Epidermal melanocyte (primary cell): ENCODE measurements around the gene ATG9A.
A peak's percentile ranks its signal among the peaks of the same experiment; 100 is the strongest.
"Not testable (repeated sequence)": the region's sequence is repeated elsewhere in the genome, so short reads cannot be mapped to it uniquely, and the experiment has no call there.

Experiments used
- DNase-seq: peaks from one replicate; pipeline ENCODE4 v3.0.0; 2011; ENCODE audit warnings: low spot score; ENCODE audit not compliant: insufficient read length

ATG9A gene, protein sequence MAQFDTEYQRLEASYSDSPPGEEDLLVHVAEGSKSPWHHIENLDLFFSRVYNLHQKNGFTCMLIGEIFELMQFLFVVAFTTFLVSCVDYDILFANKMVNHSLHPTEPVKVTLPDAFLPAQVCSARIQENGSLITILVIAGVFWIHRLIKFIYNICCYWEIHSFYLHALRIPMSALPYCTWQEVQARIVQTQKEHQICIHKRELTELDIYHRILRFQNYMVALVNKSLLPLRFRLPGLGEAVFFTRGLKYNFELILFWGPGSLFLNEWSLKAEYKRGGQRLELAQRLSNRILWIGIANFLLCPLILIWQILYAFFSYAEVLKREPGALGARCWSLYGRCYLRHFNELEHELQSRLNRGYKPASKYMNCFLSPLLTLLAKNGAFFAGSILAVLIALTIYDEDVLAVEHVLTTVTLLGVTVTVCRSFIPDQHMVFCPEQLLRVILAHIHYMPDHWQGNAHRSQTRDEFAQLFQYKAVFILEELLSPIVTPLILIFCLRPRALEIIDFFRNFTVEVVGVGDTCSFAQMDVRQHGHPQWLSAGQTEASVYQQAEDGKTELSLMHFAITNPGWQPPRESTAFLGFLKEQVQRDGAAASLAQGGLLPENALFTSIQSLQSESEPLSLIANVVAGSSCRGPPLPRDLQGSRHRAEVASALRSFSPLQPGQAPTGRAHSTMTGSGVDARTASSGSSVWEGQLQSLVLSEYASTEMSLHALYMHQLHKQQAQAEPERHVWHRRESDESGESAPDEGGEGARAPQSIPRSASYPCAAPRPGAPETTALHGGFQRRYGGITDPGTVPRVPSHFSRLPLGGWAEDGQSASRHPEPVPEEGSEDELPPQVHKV

DNA sequence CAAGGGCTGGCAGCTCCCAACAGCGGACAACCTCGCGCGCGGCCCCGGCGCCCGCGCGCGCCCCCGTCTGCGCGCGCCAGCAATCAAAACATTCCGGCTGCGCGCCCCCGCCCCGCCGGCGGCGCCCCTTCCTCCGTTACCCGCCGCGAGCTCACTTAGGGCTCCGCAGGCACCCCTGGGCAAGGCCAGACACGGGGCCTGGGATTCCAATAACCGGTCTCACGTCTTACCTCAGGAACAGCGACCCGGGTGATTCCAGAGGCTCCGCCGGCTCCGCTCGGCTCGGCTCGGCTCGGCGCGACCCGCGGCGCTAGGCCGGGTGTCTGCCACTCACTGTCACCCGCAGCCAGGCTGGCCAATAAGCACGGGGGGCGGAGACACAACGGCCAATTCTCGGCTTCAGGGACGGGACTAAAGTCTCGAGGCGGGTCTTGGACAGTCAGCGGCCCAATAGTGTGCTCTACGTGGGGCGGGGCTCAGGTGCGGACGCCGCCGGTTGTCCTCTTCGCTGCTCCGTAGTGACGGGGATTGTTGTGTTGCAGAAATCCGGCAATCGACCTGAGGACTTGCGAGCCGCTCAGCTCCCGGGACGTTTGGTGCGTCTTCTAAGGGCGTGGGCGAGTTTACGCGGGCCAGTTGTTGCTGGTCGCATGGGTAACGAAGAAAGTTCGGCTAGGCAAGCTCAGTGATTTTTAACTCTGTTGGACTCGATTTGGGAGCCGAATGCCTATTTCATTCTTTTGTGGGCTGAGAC, at the start of gene ATG9A, which contains the start of gene ANKZF1:
ATG9A (minus strand) TSS at position 332 of the 754 bp plus-strand sequence. CDS start 1,612 bp downstream, outside the sequence.
ANKZF1 (plus strand) TSS at position 502 of the 754 bp plus-strand sequence. CDS start 452 bp downstream, outside the sequence.
- DNase-seq: peak; percentile 99

- no peak for DNase-seq
Observed at GRCh38 chr2:219278655-219279150, 49.3 kb upstream of the ATG9A start.

- peak; percentile 60 for DNase-seq
Observed at GRCh38 chr2:219277703-219278654, 48.5 kb upstream of the ATG9A start.

DNA sequence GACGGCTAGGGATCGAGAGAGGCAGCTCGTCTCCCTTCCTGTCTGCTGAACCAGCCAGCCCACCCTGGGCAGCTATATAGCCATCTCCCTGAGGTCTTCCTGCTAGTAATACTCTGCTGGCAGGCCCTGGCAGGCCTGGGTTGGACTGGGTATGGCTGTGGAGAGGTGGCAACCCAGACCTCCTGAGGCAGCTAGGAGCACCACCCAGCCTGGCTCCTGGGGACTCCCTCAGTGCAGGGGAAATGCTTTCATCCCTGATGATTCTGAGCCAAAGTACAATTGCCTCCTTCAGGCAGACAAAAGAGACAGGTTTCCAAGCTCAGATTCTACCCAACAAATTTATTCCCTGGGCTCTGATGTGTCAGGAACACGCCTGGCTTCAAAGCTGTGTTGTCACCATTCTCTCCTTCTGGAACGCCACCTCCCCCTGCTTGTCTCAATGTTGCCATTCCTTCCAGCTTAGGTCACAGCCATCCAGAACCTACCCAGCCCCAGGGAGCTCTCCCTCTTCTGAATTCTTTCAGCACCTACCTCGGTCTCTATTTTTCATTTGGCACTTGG, 45.0 kb upstream of the ATG9A start:
- DNase-seq: no peak

DNA sequence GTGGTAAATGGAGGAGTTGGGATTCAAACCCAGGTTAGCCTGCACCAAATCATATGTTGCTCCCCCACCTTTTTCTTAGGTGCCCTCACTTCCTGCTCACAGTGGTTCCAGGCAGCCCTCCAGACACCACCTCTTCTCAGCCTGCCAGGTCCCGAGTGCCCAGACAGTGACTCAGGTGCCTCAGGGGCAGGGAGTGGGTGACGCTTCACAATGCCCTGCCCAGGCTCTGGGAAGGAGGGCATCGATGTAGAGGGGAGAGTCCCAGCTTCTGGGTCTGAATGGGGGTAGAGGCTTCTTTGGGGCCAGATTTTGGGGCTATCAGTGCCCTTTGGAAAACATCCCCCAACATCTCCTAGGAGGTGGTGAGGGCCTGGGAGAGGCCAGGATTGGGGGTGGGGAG, 44.5 kb upstream of the ATG9A start:
- no peak for DNase-seq

GRCh38 chr2:219272995-219273394, 43.6 kb upstream of the ATG9A start:
- DNase-seq: no peak

DNA sequence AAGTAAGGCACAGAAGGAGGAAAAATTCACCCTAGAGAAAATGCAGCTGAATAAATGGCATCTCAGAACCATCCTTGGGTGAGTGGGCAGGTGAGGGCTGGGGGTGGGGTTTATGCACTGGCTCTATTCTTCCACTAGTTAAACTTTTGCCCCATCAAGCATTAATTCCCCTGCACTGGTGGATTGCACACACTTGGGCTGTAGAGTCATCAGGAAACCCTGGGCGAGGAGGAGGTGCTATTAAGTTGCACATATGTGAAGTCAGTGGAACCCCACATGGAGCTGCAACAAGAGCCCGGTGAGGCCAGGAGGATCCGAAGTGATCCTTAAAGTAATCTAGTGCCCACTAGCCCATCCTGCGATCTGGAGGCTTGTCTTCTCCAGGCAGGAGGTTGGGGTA, 42.9 kb upstream of the ATG9A start:
- no peak for DNase-seq

DNA sequence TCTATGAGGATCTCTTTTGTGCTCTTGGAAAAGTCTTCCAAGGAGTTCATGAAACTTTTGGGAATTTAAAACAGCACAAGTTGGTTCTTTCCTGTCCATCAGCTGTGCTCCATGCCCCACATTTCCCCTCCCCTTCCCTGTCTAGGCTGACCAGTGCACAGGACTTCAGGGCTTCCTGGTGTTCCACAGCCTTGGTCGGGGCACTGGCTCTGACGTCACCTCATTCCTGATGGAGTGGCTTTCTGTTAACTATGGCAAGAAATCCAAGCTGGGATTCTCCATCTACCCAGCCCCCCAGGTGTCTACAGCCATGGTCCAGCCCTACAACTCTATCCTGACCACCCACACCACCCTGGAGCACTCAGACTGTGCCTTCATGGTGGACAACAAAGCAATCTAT, 41.6 kb upstream of the ATG9A start:
- no peak for DNase-seq

GRCh38 chr2:219270055-219270372, 40.6 kb upstream of the ATG9A start:
- DNase-seq: no peak

- DNase-seq: no peak
Observed at GRCh38 chr2:219269362-219270054, 40.1 kb upstream of the ATG9A start.

DNA sequence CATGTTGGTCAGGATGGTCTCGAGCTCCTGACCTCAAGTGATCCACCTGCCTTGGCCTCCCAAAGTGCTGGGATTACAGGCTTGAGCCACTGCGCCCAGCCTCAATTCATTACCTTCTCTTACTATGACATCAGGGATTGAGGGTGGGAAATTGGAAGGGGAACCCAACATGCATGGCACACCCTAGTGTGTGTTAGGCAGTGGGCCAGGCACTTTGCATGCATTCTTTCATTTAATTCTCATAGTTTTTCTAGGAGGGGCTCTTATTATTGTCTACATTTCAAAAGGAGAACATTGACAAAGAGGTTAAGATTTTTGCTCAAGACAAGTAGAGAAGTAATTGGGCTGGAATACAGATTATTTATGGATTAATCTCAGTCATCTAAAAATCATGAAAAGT, 38.9 kb upstream of the ATG9A start:
- DNase-seq: no peak

DNA sequence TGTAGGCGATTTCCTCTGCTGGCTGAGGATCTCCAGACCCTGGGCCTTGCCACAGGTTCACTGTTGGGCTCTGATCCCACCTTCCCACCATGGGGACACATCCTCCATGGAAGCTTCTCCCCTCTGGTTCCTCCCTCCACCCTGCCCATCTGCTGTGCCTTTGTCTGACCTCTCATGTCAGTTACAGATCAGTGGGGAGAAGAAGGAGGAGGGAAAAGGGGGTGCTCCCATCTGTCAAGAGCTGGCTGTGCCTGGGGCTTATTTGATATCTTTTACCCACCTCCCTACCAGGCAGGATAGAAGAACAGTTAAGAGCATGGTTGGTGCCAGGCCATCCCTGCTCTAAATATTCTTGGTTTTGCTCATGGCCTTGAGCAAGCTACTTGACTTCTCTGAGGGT, 37.5 kb upstream of the ATG9A start:
- no peak for DNase-seq

- DNase-seq: no peak
Observed at GRCh38 chr2:219266232-219266631, 36.8 kb upstream of the ATG9A start.

DNA sequence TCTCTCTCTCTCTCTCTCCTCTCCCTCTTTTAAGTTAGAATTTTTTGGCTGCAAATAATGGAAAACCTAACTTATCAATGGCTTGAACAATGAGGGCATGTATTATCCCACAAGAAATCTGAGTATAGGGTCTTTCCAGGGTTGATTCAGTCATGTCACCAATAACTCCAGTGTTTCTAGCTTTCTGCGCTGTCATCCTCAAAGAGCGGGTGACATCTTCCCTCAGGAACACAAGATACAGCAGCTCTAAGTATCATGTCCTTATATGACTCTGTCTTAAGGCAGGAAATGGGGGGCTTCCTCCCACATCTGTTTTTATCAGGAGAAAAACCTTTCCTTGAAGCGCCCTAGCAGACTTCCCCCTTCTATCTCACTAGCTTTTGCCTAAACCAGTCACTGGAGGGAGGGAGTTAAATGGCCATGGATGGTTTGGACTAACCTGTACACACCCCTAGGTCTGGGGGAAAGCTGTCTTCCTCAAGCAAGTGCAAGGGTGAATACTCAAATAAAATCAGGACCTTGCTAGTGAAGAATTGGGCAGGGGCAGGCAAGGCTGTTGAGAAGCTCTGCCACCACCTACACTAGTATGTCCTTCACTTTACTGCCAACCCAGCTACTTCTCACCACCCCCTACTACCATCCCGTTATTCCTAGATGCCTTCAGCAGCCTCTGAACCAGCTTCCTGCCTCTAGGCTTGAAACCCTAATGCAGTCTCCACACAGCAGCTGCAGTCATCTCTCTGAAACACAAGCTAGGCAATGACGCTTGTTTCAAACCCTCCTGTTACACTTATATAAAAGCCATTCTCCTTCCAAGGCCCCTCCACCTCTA, 31.8 kb upstream of the ATG9A start:
- DNase-seq: no peak

GRCh38 chr2:219258942-219259341, 29.5 kb upstream of the ATG9A start:
- not testable (repeated sequence) for DNase-seq

DNA sequence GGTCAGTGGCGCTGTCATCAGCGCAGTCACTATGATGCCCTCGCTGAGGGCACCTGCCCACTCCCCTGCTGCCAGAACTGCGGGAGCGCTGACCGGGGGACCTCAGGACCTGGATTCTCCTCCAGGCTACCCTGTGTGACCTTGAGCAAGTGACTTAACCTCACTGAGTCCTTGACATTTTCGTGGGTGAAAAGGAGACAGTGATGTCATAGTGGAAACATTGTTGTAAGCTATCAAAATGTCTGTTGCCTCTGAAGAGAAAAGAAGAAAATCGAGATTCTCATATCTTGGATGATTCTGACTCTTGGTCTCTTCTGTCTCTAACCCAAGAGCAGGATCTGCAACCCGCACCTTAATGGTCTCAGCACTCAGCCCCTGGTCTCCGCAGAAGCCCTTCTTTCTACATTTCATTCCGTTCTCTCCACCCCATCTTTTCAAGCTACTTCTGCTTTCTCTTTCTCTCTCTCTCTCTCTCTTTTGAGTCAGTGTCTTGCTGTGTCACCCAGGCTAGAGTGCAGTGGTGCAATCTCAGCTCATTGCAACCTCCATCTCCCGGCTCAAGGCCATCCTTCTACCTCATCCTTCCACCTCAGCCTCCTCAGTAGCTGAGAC, 25.3 kb upstream of the ATG9A start:
- no peak for DNase-seq

- peak; percentile 79 for DNase-seq
Observed at GRCh38 chr2:219253753-219254589, 24.5 kb upstream of the ATG9A start, which contains the start of gene TUBA4A. TSS of gene TUBA4A (minus strand) at chr2:219253918. CDS start at chr2:219253858, 60 bp downstream.
